K562 (cell line): ENCODE results near the gene LAIR2. TPM values are rescaled to one million over a fixed set of nuclear protein-coding genes. Genes with fewer than 3 reads are reported as not detected.
A peak's percentile ranks its signal among the peaks of the same experiment; 100 is the strongest.
"Not testable (repeated sequence)": the region's sequence is repeated elsewhere in the genome, so short reads cannot be mapped to it uniquely, and the experiment has no call there.

ENCODE experiments used
- ATAC-seq: fragments of 200-7000 bp; cut with Tn5 transposase; 3 replicates; pipeline ENCODE4 v1.9.1; 2020; ENCODE audit warnings: moderate library complexity
- BruUV-seq: library from RNA; stranded (reverse); fragments of 400-500 nt; replicated peaks from 2 replicates; lab custom pipeline; 2021; lab: Mats Ljungman, UMichigan
- CTCF ChIA-PET: fragments of 300-600 bp; formaldehyde crosslinking; extraction: SDS; loops from one replicate; lab custom pipeline; 2021; ENCODE audit warnings: low intra/inter-chr PET ratio; lab: Yijun Ruan, JAX
- POLR2A ChIA-PET: fragments of 300-600, 350-650 bp; sonication (Branson Sonifier 250); formaldehyde crosslinking; extraction: SDS; loops from one replicate; lab custom pipeline; 2021; ENCODE audit warnings: antibody characterized with exemption, inconsistent platforms; lab: Yijun Ruan, JAX
- DNase-seq, 4 experiments: peaks; one replicate each; pipeline versions ENCODE4 v3.0.0 to v3.0.0-alpha.2; 2011 to 2018; ENCODE audit warnings: low spot score in 3 of 4, mixed read lengths in 3 of 4; ENCODE audit errors: extremely low read depth in 1 of 4
- FAIRE-seq: peaks from 2 replicates; lab custom pipeline; 2011; peaks lifted over from hg19 to GRCh38; lab: Jason Lieb, UNC
- H2AFZ ChIP-seq: 2 replicates; pipeline ENCODE4 v1.6.0; 2011; ENCODE audit warnings: low read depth, low read length, control low read depth, inconsistent platforms
- H3K27ac ChIP-seq: fragments of 200-600 bp; 3 replicates; pipeline ENCODE4 v1.8.0; 2011; ENCODE audit warnings: low read depth, mild to moderate bottlenecking, control low read depth, inconsistent platforms, low read length, moderate library complexity, mixed read lengths; ENCODE audit errors: extremely low read depth
- H3K27me3 ChIP-seq, 2 experiments: fragments of 300-600 bp in 1 of 2; 2 replicates in 1 of 2; 3 replicates in 1 of 2; pipeline versions ENCODE4 v1.6.0 to v1.8.0; 2011; ENCODE audit warnings: inconsistent platforms in 2 of 2, low read length in 2 of 2, mild to moderate bottlenecking in 1 of 2, mixed read lengths in 1 of 2, moderate library complexity in 1 of 2; ENCODE audit not compliant: control insufficient read depth in 2 of 2, insufficient read depth in 2 of 2
- H3K36me3 ChIP-seq: fragments of 300-600 bp; 3 replicates; pipeline ENCODE4 v1.8.0; 2011; ENCODE audit warnings: mild to moderate bottlenecking, low read length, inconsistent platforms; ENCODE audit not compliant: control insufficient read depth, insufficient read depth
- H3K4me1 ChIP-seq, 2 experiments: fragments of 200-600 bp in 1 of 2; replicated peaks in 1 of 2; 2 replicates in 1 of 2; 3 replicates in 1 of 2; pipeline versions ENCODE4 v1.5.1 to v1.8.0; 2011; ENCODE audit warnings: inconsistent platforms in 2 of 2, low read length in 2 of 2, mild to moderate bottlenecking in 1 of 2, mixed read lengths in 1 of 2, moderate library complexity in 1 of 2; ENCODE audit not compliant: control insufficient read depth in 2 of 2, insufficient read depth in 2 of 2
- H3K4me2 ChIP-seq: 2 replicates; pipeline ENCODE4 v1.6.1; 2011; ENCODE audit warnings: low read length, control low read depth, inconsistent platforms, mixed read lengths; ENCODE audit not compliant: insufficient read depth
- H3K4me3 ChIP-seq: fragments of 200-600 bp; sonication (generic), shearing (Covaris generic); 2 replicates; pipeline ENCODE4 v1.5.1; 2016; ENCODE audit warnings: control low read depth, inconsistent platforms
- H3K79me2 ChIP-seq: fragments of 200-600 bp; 3 replicates; pipeline ENCODE4 v1.8.0; 2011; ENCODE audit warnings: low read length, inconsistent platforms; ENCODE audit not compliant: control insufficient read depth, insufficient read depth
- H3K9ac ChIP-seq, 2 experiments: 2 replicates each; pipeline versions ENCODE4 v1.6.0 to v1.6.1; 2011; ENCODE audit warnings: low read depth in 2 of 2, low read length in 2 of 2, control low read depth in 1 of 2, inconsistent platforms in 1 of 2, mild to moderate bottlenecking in 1 of 2, mixed read lengths in 1 of 2; ENCODE audit not compliant: insufficient read depth in 1 of 2
- H3K9me1 ChIP-seq: one replicate; pipeline ENCODE4 v1.6.0; 2011; ENCODE audit warnings: inconsistent platforms, mild to moderate bottlenecking, low read length, moderate library complexity; ENCODE audit not compliant: control insufficient read depth, insufficient read depth
- H3K9me3 ChIP-seq: replicated peaks from 2 replicates; pipeline ENCODE4 v1.5.1; 2011; ENCODE audit warnings: low read depth, low read length, inconsistent platforms; ENCODE audit not compliant: control insufficient read depth, insufficient read depth
- H4K20me1 ChIP-seq: replicated peaks from 2 replicates; pipeline ENCODE4 v1.6.1; 2011; ENCODE audit warnings: low read length, inconsistent platforms, mixed read lengths; ENCODE audit not compliant: control insufficient read depth, insufficient read depth
- ELK1 ChIP-seq: sonication (generic); formaldehyde crosslinking; IDR thresholded peaks from 2 replicates; pipeline ENCODE4 v1.8.1; 2022; ENCODE audit warnings: missing genetic modification reagents
- EP300 ChIP-seq: IDR thresholded peaks from 2 replicates; pipeline ENCODE4 v1.6.1; 2012; ENCODE audit warnings: low read length, improper control_type of control experiment
- IRF1 ChIP-seq: sonication (generic); formaldehyde crosslinking; IDR thresholded peaks from 2 replicates; pipeline ENCODE4 v1.8.0; 2022; ENCODE audit warnings: missing genetic modification reagents, mild to moderate bottlenecking, borderline replicate concordance
- MEIS2 ChIP-seq: fragments of 450-650 bp; IDR thresholded peaks from 2 replicates; pipeline ENCODE4 v1.6.1; 2014; ENCODE audit warnings: mild to moderate bottlenecking; ENCODE audit not compliant: partially characterized antibody
- MNT ChIP-seq, 2 experiments: fragments of 450-650 bp; conservative IDR thresholded peaks; 2 replicates each; pipeline ENCODE4 v1.6.1; 2017; ENCODE audit warnings: mild to moderate bottlenecking in 2 of 2, moderate library complexity in 2 of 2
- MYBL2 ChIP-seq, 2 experiments: fragments of 450-650 bp in 1 of 2; sonication (generic) in 1 of 2; formaldehyde crosslinking in 1 of 2; IDR thresholded peaks; 2 replicates each; pipeline versions ENCODE4 v1.6.1 to v1.8.1; 2017 to 2022; ENCODE audit warnings: borderline replicate concordance in 1 of 2, inconsistent platforms in 1 of 2, low read depth in 1 of 2, mild to moderate bottlenecking in 1 of 2, missing genetic modification reagents in 1 of 2, moderate library complexity in 1 of 2
- RFX1 ChIP-seq: fragments of 450-650 bp; IDR thresholded peaks from 2 replicates; pipeline ENCODE4 v1.6.1; 2016; ENCODE audit warnings: mild to moderate bottlenecking, moderate library complexity
- SMAD2 ChIP-seq: fragments of 150-350 bp; IDR thresholded peaks from 2 replicates; pipeline ENCODE4 v1.6.1; 2014; ENCODE audit warnings: low read depth, mild to moderate bottlenecking, low read length
- TCF7 ChIP-seq: sonication (generic); IDR thresholded peaks from 2 replicates; pipeline ENCODE4 v1.6.1; 2016; ENCODE audit warnings: antibody characterized with exemption, borderline replicate concordance
- ZNF589 ChIP-seq: fragments of 200-800 bp; sonication (Bioruptor generic); IDR thresholded peaks from 2 replicates; pipeline ENCODE4 v1.6.1; 2016; ENCODE audit warnings: low read depth, missing genetic modification characterization, missing compliant biosample characterization
- WGBS: fragments of 100-300 bp; shearing (Covaris generic); methylation state at CpG from one replicate; pipeline ENCODE4 v1.1.6; 2016; ENCODE audit warnings: low coverage, mixed read lengths; ENCODE audit not compliant: insufficient coverage; ENCODE audit errors: missing lambda C conversion rate; 5-methylcytosine and 5-hydroxymethylcytosine counted together
- in situ Hi-C: fragments of 300-500 bp; cut with MboI; formaldehyde crosslinking; loops from 4 replicates; pipeline ENCODE4 v1.15.0; 2018; ENCODE audit warnings: inconsistent platforms, mixed read lengths
- intact Hi-C: fragments of 100-400 bp; cut with micrococcal nuclease; formaldehyde crosslinking; loops from 2 replicates; pipeline ENCODE4 v1.14.2; 2022
- polyA plus RNA-seq, 8 experiments: library from polyadenylated mRNA; depleted of rRNA in 4 of 8; stranded (reverse) in 5 of 8; unstranded in 3 of 8; fragments of >200 nt; fragmentation: Nextera tagmentation in 2 of 8; fragmentation: Illumina TruSeq in 1 of 8; extraction: Ambion mirVana in 2 of 8; extraction: Trizol in 1 of 8; gene quantifications; 2 replicates each; pipeline versions ENCODE4 v1.2.1 to v1.2.3, GENCODE V29; 2011 to 2014; ENCODE audit warnings: inconsistent platforms in 1 of 8, missing spikeins in 1 of 8
- total RNA-seq, 7 experiments: library from RNA; depleted of rRNA in 6 of 7; stranded (reverse); fragments of >200 nt in 6 of 7; fragmentation: Illumina TruSeq in 2 of 7; extraction: Trizol in 2 of 7; gene quantifications; 2 replicates each; pipeline versions ENCODE4 v1.2.1 to v1.2.3, GENCODE V29; 2011 to 2021; ENCODE audit warnings: low replicate concordance in 1 of 7

The LAIR2 gene
- total and polyA plus RNA-seq, 9 of the 15 experiments (the other 6 are each of a cell fraction or from before 2014, with no cell fraction given): not detected

- no peaks in the 10 kb centered on the region for H3K79me2 ChIP-seq
- no peak overlapping the region for H2AFZ ChIP-seq
- POLR2A ChIA-PET: no interaction called here
- 4% methylated on average over 12 of the region's 12 CpGs for WGBS
- TF ChIP-seq SMAD2: no peak
- TF ChIP-seq ZNF589 (CRISPR knock-in tag): no peak
- TF ChIP-seq EP300: no peak
- no peak for TF ChIP-seq ELK1 (CRISPR knock-in tag)
- TF ChIP-seq MEIS2: no peak
- no peak for TF ChIP-seq RFX1
- no peak for TF ChIP-seq MYBL2 (IDR thresholded peaks at IDR 0.05; ENCODE audit: low read depth)
- TF ChIP-seq MYBL2 (CRISPR knock-in tag; IDR thresholded peaks at IDR 0.05; ENCODE audit: borderline replicate concordance): no peak
- TF ChIP-seq MNT (conservative IDR thresholded peaks at IDR 0.05): no peak
- no peak for TF ChIP-seq IRF1 (CRISPR knock-in tag)
- no peak for TF ChIP-seq TCF7
- TF ChIP-seq, all 486 proteins: peak for 0
- no TSS peak for BruUV-seq
- ATAC-seq (no peak), DNase-seq (no peak), FAIRE-seq (no peak)
- in situ Hi-C loops (loop anchor here (5.0 kb wide), 1 partner anchor 146 kb away; the partner anchor contains the start of gene LAIR1), intact Hi-C loops (no loop called here)
- Histone ChIP-seq H3K9me3 (no peaks in the 10 kb centered on the region), H4K20me1 (peaks cover 4% of the 10 kb centered on the region), H3K27me3 (peaks cover 11 to 40% of the 10 kb centered on the region in 2 experiments), H3K4me2 (no peak overlapping the region), H3K4me1 (no peaks in the 10 kb centered on the region), H3K36me3 (no peaks in the 10 kb centered on the region), H3K4me3 (no peak overlapping the region), H3K27ac (no peak overlapping the region), H3K9me1 (no peaks in the 10 kb centered on the region), H3K9ac (no peak overlapping the region)
- CTCF ChIA-PET: no interaction called here
These were observed 5.2 kb downstream of the LAIR2 start for GRCh38 chr19:54507824-54508223.

- H3K4me1 ChIP-seq, DNase-seq, H3K4me2 ChIP-seq, H3K9me3 ChIP-seq, H3K27ac ChIP-seq, H3K9ac ChIP-seq, intact Hi-C loops, H3K79me2 ChIP-seq, H3K9me1 ChIP-seq, H3K4me3 ChIP-seq, CTCF ChIA-PET, H4K20me1 ChIP-seq, H2AFZ ChIP-seq, H3K36me3 ChIP-seq, FAIRE-seq, POLR2A ChIA-PET, BruUV-seq: not testable (repeated sequence)
- peaks cover 11 to 44% of the 10 kb centered on the region in 2 experiments for H3K27me3 ChIP-seq
- in situ Hi-C loops: loop anchor here (5.0 kb wide), 1 partner anchor 146 kb away; the partner anchor contains the start of gene LAIR1
- WGBS: 3% methylated on average over 2 of the region's 3 CpGs
- peak; percentile 26; the same call in 1 of the 3 replicates for ATAC-seq
These were observed 5.9 kb downstream of the LAIR2 start for GRCh38 chr19:54508487-54508886.
